ENCODE measurements around the gene TMEM242. TPM values are rescaled to one million over a fixed set of nuclear protein-coding genes. Genes with fewer than 3 reads are reported as not detected.

Gene TMEM242
- total RNA-seq, 1 experiment from 2014 or later: 8.7 TPM

- Mint-ChIP-seq H3K27me3 (ENCODE audit: low read depth) (no peaks in the 10 kb centered on the region; the same call in 1 of the 2 replicates), H3K36me3 (no peaks in the 10 kb centered on the region), H3K27ac (no peak overlapping the region), H3K4me1 (no peaks in the 10 kb centered on the region), H3K9me3 (peaks cover 5% of the 10 kb centered on the region), H3K4me3 (no peak overlapping the region)
- ATAC-seq (no peak), DNase-seq (ENCODE audit: low spot score) (no peak)
- CTCF ChIA-PET: interaction anchor here (0.7 to 1.0 kb wide), 3 partner anchors 18 to 961 kb away, joined by 3 read pairs; no protein-coding TSS in a partner anchor
- TF ChIP-seq IRF1 (CRISPR knock-in tag; IDR thresholded peaks at IDR 0.05) (no peak), PRDM15 (CRISPR knock-in tag; IDR thresholded peaks at IDR 0.05) (no peak), ZNF416 (CRISPR knock-in tag; IDR thresholded peaks at IDR 0.05) (no peak), SOX15 (CRISPR knock-in tag; IDR thresholded peaks at IDR 0.05) (no peak), SP1 (CRISPR knock-in tag; conservative IDR thresholded peaks at IDR 0.05) (no peak)
- TF ChIP-seq, protein P1, sequence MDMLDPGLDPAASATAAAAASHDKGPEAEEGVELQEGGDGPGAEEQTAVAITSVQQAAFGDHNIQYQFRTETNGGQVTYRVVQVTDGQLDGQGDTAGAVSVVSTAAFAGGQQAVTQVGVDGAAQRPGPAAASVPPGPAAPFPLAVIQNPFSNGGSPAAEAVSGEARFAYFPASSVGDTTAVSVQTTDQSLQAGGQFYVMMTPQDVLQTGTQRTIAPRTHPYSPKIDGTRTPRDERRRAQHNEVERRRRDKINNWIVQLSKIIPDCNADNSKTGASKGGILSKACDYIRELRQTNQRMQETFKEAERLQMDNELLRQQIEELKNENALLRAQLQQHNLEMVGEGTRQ (CRISPR knock-in tag; IDR thresholded peaks at IDR 0.05): no peak
- TF ChIP-seq, protein P2, sequence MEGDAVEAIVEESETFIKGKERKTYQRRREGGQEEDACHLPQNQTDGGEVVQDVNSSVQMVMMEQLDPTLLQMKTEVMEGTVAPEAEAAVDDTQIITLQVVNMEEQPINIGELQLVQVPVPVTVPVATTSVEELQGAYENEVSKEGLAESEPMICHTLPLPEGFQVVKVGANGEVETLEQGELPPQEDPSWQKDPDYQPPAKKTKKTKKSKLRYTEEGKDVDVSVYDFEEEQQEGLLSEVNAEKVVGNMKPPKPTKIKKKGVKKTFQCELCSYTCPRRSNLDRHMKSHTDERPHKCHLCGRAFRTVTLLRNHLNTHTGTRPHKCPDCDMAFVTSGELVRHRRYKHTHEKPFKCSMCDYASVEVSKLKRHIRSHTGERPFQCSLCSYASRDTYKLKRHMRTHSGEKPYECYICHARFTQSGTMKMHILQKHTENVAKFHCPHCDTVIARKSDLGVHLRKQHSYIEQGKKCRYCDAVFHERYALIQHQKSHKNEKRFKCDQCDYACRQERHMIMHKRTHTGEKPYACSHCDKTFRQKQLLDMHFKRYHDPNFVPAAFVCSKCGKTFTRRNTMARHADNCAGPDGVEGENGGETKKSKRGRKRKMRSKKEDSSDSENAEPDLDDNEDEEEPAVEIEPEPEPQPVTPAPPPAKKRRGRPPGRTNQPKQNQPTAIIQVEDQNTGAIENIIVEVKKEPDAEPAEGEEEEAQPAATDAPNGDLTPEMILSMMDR (IDR thresholded peaks at IDR 0.05): no peak
- POLR2A ChIA-PET: no interaction called here
These were observed 69.6 kb downstream of the TMEM242 start for GRCh38 chr6:157253699-157254098.

- H3K36me3 Mint-ChIP-seq: peaks cover 5% of the 10 kb centered on the region; the same call in 1 of the 2 replicates
- POLR2A ChIA-PET: no interaction called here
- ATAC-seq: no peak
- H3K4me1 Mint-ChIP-seq: no peaks in the 10 kb centered on the region
- H3K4me3 Mint-ChIP-seq: no peak overlapping the region
- H3K27ac Mint-ChIP-seq: no peak overlapping the region
- CTCF ChIA-PET: interaction anchor here (0.7 to 1.0 kb wide), 2 partner anchors 22 to 961 kb away, joined by 3 read pairs; no protein-coding TSS in a partner anchor
- TF ChIP-seq, protein P3, sequence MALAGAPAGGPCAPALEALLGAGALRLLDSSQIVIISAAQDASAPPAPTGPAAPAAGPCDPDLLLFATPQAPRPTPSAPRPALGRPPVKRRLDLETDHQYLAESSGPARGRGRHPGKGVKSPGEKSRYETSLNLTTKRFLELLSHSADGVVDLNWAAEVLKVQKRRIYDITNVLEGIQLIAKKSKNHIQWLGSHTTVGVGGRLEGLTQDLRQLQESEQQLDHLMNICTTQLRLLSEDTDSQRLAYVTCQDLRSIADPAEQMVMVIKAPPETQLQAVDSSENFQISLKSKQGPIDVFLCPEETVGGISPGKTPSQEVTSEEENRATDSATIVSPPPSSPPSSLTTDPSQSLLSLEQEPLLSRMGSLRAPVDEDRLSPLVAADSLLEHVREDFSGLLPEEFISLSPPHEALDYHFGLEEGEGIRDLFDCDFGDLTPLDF (CRISPR knock-in tag; IDR thresholded peaks at IDR 0.05): no peak
- TF ChIP-seq NFATC4 (CRISPR knock-in tag; IDR thresholded peaks at IDR 0.05): no peak
- TF ChIP-seq SOX15 (CRISPR knock-in tag; IDR thresholded peaks at IDR 0.05): no peak
- no peak for TF ChIP-seq ZSCAN18 (CRISPR knock-in tag; IDR thresholded peaks at IDR 0.05)
- TF ChIP-seq CREB1 (CRISPR knock-in tag; IDR thresholded peaks at IDR 0.05): no peak
- TF ChIP-seq, protein P1 (CRISPR knock-in tag; IDR thresholded peaks at IDR 0.05): no peak
- no peak for TF ChIP-seq ARID4B (CRISPR knock-in tag; IDR thresholded peaks at IDR 0.05; ENCODE audit: borderline replicate concordance)
- no peaks in the 10 kb centered on the region; the same call in 1 of the 2 replicates for H3K27me3 Mint-ChIP-seq (ENCODE audit: low read depth)
- H3K9me3 Mint-ChIP-seq: peaks cover 12% of the 10 kb centered on the region
- DNase-seq (ENCODE audit: low spot score): no peak
These were observed 70.3 kb downstream of the TMEM242 start for GRCh38 chr6:157253017-157253416.
